ENCODE data around the gene COPG2. TPM values are rescaled to one million over a fixed set of nuclear protein-coding genes. Genes with fewer than 3 reads are reported as not detected.

The COPG2 gene
- total RNA-seq, 1 donor from 2014 or later = 36.8 TPM

DNA sequence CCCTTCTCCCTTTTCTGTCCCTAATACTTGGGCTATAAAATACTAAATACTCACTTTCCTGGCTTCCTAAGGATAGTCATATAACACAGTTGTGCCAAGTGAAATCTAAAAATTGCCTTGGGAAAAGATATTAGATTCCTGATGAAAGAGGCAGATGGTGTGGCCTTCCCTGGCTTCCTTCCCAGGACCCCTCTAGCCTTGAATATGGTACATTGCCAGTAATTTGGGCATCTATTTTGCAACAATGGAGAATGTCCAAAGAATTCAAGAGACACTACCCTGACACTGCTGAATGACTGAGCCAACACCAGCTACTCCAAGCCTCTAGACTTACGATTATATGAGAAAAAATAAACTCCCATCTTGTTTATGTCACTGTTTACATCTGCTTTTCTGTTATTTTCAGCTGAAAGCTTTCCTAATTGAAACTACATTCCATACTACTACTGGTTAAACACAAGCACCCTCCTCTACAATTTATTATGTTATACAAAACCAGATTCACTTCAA, 17.9 kb downstream of the COPG2 start:
- no peak overlapping the region for H3K4me3 Mint-ChIP-seq (ENCODE audit: unreplicated experiment)
- TF ChIP-seq, protein P1, sequence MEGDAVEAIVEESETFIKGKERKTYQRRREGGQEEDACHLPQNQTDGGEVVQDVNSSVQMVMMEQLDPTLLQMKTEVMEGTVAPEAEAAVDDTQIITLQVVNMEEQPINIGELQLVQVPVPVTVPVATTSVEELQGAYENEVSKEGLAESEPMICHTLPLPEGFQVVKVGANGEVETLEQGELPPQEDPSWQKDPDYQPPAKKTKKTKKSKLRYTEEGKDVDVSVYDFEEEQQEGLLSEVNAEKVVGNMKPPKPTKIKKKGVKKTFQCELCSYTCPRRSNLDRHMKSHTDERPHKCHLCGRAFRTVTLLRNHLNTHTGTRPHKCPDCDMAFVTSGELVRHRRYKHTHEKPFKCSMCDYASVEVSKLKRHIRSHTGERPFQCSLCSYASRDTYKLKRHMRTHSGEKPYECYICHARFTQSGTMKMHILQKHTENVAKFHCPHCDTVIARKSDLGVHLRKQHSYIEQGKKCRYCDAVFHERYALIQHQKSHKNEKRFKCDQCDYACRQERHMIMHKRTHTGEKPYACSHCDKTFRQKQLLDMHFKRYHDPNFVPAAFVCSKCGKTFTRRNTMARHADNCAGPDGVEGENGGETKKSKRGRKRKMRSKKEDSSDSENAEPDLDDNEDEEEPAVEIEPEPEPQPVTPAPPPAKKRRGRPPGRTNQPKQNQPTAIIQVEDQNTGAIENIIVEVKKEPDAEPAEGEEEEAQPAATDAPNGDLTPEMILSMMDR (IDR thresholded peaks at IDR 0.05; ENCODE audit: partially characterized antibody, unreplicated experiment) = no peak
- no peak for DNase-seq
- H3K9me3 Mint-ChIP-seq (ENCODE audit: unreplicated experiment) = no peaks in the 10 kb centered on the region
- no peaks in the 10 kb centered on the region for H3K4me1 Mint-ChIP-seq (ENCODE audit: low read depth, unreplicated experiment)
- peaks cover 4% of the 10 kb centered on the region for H3K36me3 Mint-ChIP-seq (ENCODE audit: unreplicated experiment)
- H3K27me3 Mint-ChIP-seq (ENCODE audit: unreplicated experiment) = no peaks in the 10 kb centered on the region
- no peak overlapping the region for H3K27ac Mint-ChIP-seq (ENCODE audit: unreplicated experiment)

DNA sequence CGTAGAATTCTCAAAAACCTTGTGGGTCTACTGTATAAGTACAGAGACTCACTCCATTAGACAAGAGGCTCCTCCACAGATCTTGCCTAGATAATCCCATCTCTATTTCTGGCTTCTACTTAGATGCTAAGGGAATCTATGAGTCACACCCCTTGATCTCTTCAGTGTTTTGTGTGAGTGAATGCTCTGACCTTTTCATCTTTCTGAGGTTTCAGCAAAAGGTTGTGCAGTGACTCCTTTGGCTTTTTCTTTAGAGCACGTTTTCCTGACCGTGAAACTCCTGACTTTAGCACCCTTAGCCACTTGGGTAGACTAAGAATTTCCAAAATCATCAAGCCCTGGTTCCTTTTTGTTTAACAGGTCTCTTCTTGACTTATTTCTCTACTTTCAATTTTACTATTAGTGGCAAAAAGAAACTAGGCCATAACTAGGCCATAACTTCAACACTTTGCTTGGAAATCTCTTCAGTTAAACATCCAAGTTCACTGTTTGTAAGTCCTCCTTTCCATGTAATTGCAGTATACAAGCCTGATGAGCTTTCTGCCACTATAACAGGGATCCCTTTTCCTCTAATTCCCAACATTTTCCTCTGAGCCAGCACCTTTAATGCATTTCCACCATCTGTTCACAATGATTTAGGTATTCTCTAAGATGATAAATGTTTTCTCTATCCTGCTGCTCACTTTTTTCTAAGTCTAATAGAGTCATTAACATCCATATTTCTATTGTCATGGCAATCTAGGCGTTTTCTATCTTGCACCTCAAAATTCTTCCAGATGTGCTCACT, 19.4 kb downstream of the COPG2 start:
- Mint-ChIP-seq H3K4me3 (ENCODE audit: unreplicated experiment) (no peak overlapping the region), H3K9me3 (ENCODE audit: unreplicated experiment) (no peaks in the 10 kb centered on the region), H3K27me3 (ENCODE audit: unreplicated experiment) (no peaks in the 10 kb centered on the region), H3K27ac (ENCODE audit: unreplicated experiment) (no peak overlapping the region), H3K36me3 (ENCODE audit: unreplicated experiment) (peaks cover 7% of the 10 kb centered on the region), H3K4me1 (ENCODE audit: low read depth, unreplicated experiment) (no peaks in the 10 kb centered on the region)
- no peak for DNase-seq
- TF ChIP-seq, protein P1 (IDR thresholded peaks at IDR 0.05; ENCODE audit: partially characterized antibody, unreplicated experiment) = no peak

DNA sequence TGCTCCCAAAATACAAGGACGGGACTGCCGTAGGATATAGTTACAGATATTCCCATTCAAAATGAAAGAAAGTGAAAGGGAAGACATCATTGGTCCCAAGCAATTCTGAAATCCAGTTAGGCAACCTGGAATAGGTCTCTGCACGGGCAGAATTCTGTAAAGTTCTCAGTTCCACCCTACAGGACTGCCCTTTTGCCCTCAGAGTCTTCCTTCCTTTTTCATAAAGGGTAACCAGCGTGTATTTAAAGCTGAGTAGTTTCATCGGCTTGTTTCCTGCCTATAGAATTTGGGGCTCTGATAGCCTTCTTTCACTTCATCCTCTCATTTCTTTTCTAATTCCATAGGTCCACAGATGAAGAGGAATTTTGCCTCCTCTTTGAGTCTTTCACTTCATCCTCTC, 20.0 kb downstream of the COPG2 start:
- TF ChIP-seq, protein P1 (IDR thresholded peaks at IDR 0.05; ENCODE audit: partially characterized antibody, unreplicated experiment) = no peak
- H3K27ac Mint-ChIP-seq (ENCODE audit: unreplicated experiment) = no peak overlapping the region
- no peaks in the 10 kb centered on the region for H3K27me3 Mint-ChIP-seq (ENCODE audit: unreplicated experiment)
- H3K9me3 Mint-ChIP-seq (ENCODE audit: unreplicated experiment) = no peaks in the 10 kb centered on the region
- no peak overlapping the region for H3K4me3 Mint-ChIP-seq (ENCODE audit: unreplicated experiment)
- H3K4me1 Mint-ChIP-seq (ENCODE audit: low read depth, unreplicated experiment) = no peaks in the 10 kb centered on the region
- peaks cover 9% of the 10 kb centered on the region for H3K36me3 Mint-ChIP-seq (ENCODE audit: unreplicated experiment)
- no peak for DNase-seq

DNA sequence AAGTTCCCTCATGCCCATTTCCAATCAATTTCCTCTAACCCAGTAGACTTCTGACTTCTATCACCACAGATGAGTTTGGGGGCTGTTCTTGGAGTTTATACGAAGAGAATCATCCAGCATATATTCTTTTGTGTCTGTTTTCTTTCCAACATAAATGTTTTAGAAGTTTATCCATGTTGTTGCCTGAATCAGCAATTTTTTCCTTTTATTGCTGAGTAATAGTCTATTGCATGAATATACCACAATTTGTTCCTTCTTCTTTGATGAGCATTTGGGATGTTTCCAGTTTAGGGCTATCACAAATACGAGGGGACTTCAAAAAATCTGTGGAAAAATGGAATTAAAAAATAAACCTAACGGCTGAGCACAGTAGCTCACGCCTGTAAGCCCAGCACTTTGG, 26.2 kb downstream of the COPG2 start:
- Mint-ChIP-seq H3K4me1 (ENCODE audit: low read depth, unreplicated experiment) (peaks cover 2% of the 10 kb centered on the region), H3K27ac (ENCODE audit: unreplicated experiment) (no peak overlapping the region), H3K36me3 (ENCODE audit: unreplicated experiment) (peaks cover 20% of the 10 kb centered on the region), H3K4me3 (ENCODE audit: unreplicated experiment) (no peak overlapping the region), H3K9me3 (ENCODE audit: unreplicated experiment) (peaks cover 6% of the 10 kb centered on the region), H3K27me3 (ENCODE audit: unreplicated experiment) (no peaks in the 10 kb centered on the region)
- DNase-seq = no peak
- TF ChIP-seq, protein P1 (IDR thresholded peaks at IDR 0.05; ENCODE audit: partially characterized antibody, unreplicated experiment) = no peak

DNA sequence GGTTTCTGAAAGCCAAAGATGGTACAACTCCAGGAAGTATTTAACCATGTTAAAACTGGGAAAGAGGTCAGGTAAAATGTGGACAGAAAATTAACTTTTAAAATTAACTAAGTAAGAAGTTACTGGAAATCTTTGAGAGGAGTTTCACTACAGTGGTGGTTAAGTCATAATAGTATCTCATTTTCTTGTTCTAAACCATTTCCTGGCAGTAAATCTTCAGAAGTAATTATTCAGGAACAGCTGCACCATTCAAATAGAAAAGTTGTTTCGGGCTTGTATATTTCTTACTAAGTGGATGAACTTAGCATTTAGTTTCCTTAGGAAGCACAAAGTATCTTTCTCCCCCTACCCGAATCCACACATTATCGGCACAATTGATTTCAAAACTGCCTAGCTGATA, 27.1 kb downstream of the COPG2 start:
- TF ChIP-seq, protein P1 (IDR thresholded peaks at IDR 0.05; ENCODE audit: partially characterized antibody, unreplicated experiment) = no peak
- Mint-ChIP-seq H3K36me3 (ENCODE audit: unreplicated experiment) (peaks cover 25% of the 10 kb centered on the region), H3K9me3 (ENCODE audit: unreplicated experiment) (peaks cover 8% of the 10 kb centered on the region), H3K27me3 (ENCODE audit: unreplicated experiment) (no peaks in the 10 kb centered on the region), H3K4me1 (ENCODE audit: low read depth, unreplicated experiment) (peaks cover 2% of the 10 kb centered on the region), H3K27ac (ENCODE audit: unreplicated experiment) (no peak overlapping the region), H3K4me3 (ENCODE audit: unreplicated experiment) (no peak overlapping the region)
- no peak for DNase-seq
